H1 (cell line): ENCODE data around the gene MKLN1. TPM values are rescaled to one million over a fixed set of nuclear protein-coding genes. Genes with fewer than 3 reads are reported as not detected.

Experiments
- CTCF ChIA-PET: fragments of 300-600 bp; sonication (Branson Sonifier 250); formaldehyde crosslinking; loops from one replicate; lab custom pipeline; 2021; ENCODE audit not compliant: partially characterized antibody; lab: Charles Lee
- POLR2A ChIA-PET: fragments of 300-600 bp; sonication (Branson Sonifier 250); formaldehyde crosslinking; loops from one replicate; lab custom pipeline; 2021; ENCODE audit warnings: inconsistent platforms; ENCODE audit not compliant: partially characterized antibody; lab: Charles Lee
- DNase-seq, 2 experiments: peaks; one replicate each; pipeline versions ENCODE4 v3.0.0 to v3.0.0-alpha.2; 2010 to 2022; ENCODE audit warnings: low spot score in 2 of 2, low read depth in 1 of 2, mixed read lengths in 1 of 2
- FAIRE-seq: peaks from 2 replicates; lab custom pipeline; 2011; peaks lifted over from hg19 to GRCh38; lab: Jason Lieb, UNC
- H2AFZ ChIP-seq: 2 replicates; pipeline ENCODE4 v1.8.1; 2012; ENCODE audit warnings: low read length, inconsistent platforms
- H2AK5ac ChIP-seq: 2 replicates; pipeline ENCODE4 v1.6.1; 2013; ENCODE audit warnings: low read depth, low read length
- H2BK120ac ChIP-seq: replicated peaks from 2 replicates; pipeline ENCODE3; 2013; ENCODE audit warnings: low read depth, low read length, inconsistent platforms
- H2BK12ac ChIP-seq: 2 replicates; pipeline ENCODE4 v1.6.1; 2013; ENCODE audit warnings: low read depth, low read length
- H2BK15ac ChIP-seq: 2 replicates; pipeline ENCODE4 v1.6.1; 2013; ENCODE audit warnings: low read length
- H2BK20ac ChIP-seq: 2 replicates; pipeline ENCODE4 v1.6.1; 2013; ENCODE audit warnings: low read length
- H2BK5ac ChIP-seq: 2 replicates; pipeline ENCODE4 v1.6.1; 2013; ENCODE audit warnings: low read depth, low read length
- H3K14ac ChIP-seq: 2 replicates; pipeline ENCODE4 v1.6.1; 2013; ENCODE audit warnings: inconsistent platforms; ENCODE audit not compliant: insufficient read length
- H3K18ac ChIP-seq: 2 replicates; pipeline ENCODE4 v1.6.1; 2013; ENCODE audit warnings: low read length; ENCODE audit errors: extremely low read depth
- H3K23ac ChIP-seq: 2 replicates; pipeline ENCODE4 v1.6.1; 2013; ENCODE audit warnings: inconsistent platforms; ENCODE audit not compliant: insufficient read length
- H3K23me2 ChIP-seq: 2 replicates; pipeline ENCODE4 v1.6.1; 2013; ENCODE audit warnings: low read depth, low read length
- H3K27ac ChIP-seq: 2 replicates; pipeline ENCODE4 v1.6.1; 2011; ENCODE audit warnings: low read depth, low read length, inconsistent platforms
- H3K27me3 ChIP-seq, 4 experiments: replicated peaks in 1 of 4; 1 replicate in 1 of 4; 2 replicates in 3 of 4; pipeline versions ENCODE4 v1.6.1 to v1.8.1; 2011 to 2013; ENCODE audit warnings: low read length in 3 of 4, mild to moderate bottlenecking in 3 of 4, inconsistent platforms in 2 of 4, mixed read lengths in 2 of 4, moderate library complexity in 1 of 4; ENCODE audit not compliant: control insufficient read depth in 3 of 4, insufficient read depth in 3 of 4; ENCODE audit errors: extremely low read depth in 1 of 4
- H3K36me3 ChIP-seq, 4 experiments: 2 replicates each; pipeline versions ENCODE4 v1.6.1 to v1.8.1; 2011 to 2013; ENCODE audit warnings: mild to moderate bottlenecking in 4 of 4, low read length in 3 of 4, moderate library complexity in 2 of 4, control low read depth in 1 of 4, inconsistent platforms in 1 of 4; ENCODE audit not compliant: insufficient read depth in 4 of 4, control insufficient read depth in 2 of 4
- H3K4ac ChIP-seq: replicated peaks from 2 replicates; pipeline ENCODE3; 2013; ENCODE audit warnings: low read length, low read depth, mixed read lengths, inconsistent platforms; ENCODE audit not compliant: insufficient read length
- H3K4me1 ChIP-seq, 4 experiments: replicated peaks in 1 of 4; 1 replicate in 1 of 4; 2 replicates in 3 of 4; pipeline versions ENCODE4 v1.6.1 to v1.8.1; 2011 to 2013; ENCODE audit warnings: low read length in 3 of 4, inconsistent platforms in 2 of 4, mixed read lengths in 1 of 4; ENCODE audit not compliant: insufficient read depth in 4 of 4, control insufficient read depth in 3 of 4
- H3K4me2 ChIP-seq, 2 experiments: 2 replicates each; pipeline versions ENCODE4 v1.6.1 to v1.8.1; 2011 to 2013; ENCODE audit warnings: low read depth in 2 of 2, low read length in 2 of 2, control low read depth in 1 of 2, inconsistent platforms in 1 of 2, mild to moderate bottlenecking in 1 of 2; ENCODE audit not compliant: insufficient read depth in 1 of 2
- H3K4me3 ChIP-seq, 4 experiments: fragments of 200-600, 300-600 bp in 1 of 4; sonication (generic), shearing (Covaris generic), sonication (Bioruptor Twin) in 1 of 4; 2 replicates each; pipeline versions ENCODE4 v1.5.1 to v1.8.1; 2011 to 2016; ENCODE audit warnings: low read length in 4 of 4, low read depth in 3 of 4, control low read depth in 2 of 4, inconsistent platforms in 2 of 4, mild to moderate bottlenecking in 2 of 4, mixed read lengths in 1 of 4, moderate library complexity in 1 of 4; ENCODE audit not compliant: insufficient read depth in 2 of 4; ENCODE audit errors: extremely low read depth in 1 of 4
- H3K56ac ChIP-seq: replicated peaks from 2 replicates; pipeline ENCODE3; 2013; ENCODE audit warnings: low read depth, mild to moderate bottlenecking, mixed read lengths, low read length, inconsistent platforms; ENCODE audit not compliant: insufficient read length
- H3K79me1 ChIP-seq: 2 replicates; pipeline ENCODE4 v1.6.1; 2013; ENCODE audit warnings: low read depth, low read length, control low read depth
- H3K79me2 ChIP-seq, 2 experiments: 2 replicates each; pipeline versions ENCODE4 v1.6.1 to v1.8.1; 2012 to 2013; ENCODE audit warnings: low read length in 2 of 2, mild to moderate bottlenecking in 2 of 2, inconsistent platforms in 1 of 2; ENCODE audit not compliant: insufficient read depth in 2 of 2, control insufficient read depth in 1 of 2
- H3K9ac ChIP-seq, 4 experiments: replicated peaks in 1 of 4; 1 replicate in 1 of 4; 2 replicates in 3 of 4; pipeline versions ENCODE4 v1.6.1 to v1.8.1; 2011 to 2013; ENCODE audit warnings: low read depth in 3 of 4, low read length in 3 of 4, control low read depth in 2 of 4, mild to moderate bottlenecking in 2 of 4, moderate library complexity in 2 of 4, inconsistent platforms in 1 of 4; ENCODE audit errors: extremely low read depth in 1 of 4
- H3K9me3 ChIP-seq, 2 experiments: 2 replicates each; pipeline versions ENCODE4 v1.6.1 to v1.8.1; 2012 to 2013; ENCODE audit warnings: mild to moderate bottlenecking in 2 of 2, moderate library complexity in 2 of 2, control low read depth in 1 of 2, inconsistent platforms in 1 of 2, low read depth in 1 of 2, low read length in 1 of 2, mixed read lengths in 1 of 2; ENCODE audit not compliant: insufficient read depth in 2 of 2
- H4K20me1 ChIP-seq, 2 experiments: replicated peaks in 1 of 2; 2 replicates each; pipeline versions ENCODE3 to v1.8.1; 2011 to 2013; ENCODE audit warnings: inconsistent platforms in 2 of 2, low read length in 2 of 2, mild to moderate bottlenecking in 1 of 2; ENCODE audit not compliant: insufficient read depth in 2 of 2, control insufficient read depth in 1 of 2
- H4K5ac ChIP-seq: 2 replicates; pipeline ENCODE4 v1.6.1; 2013; ENCODE audit warnings: low read length, low read depth, mixed read lengths, inconsistent platforms; ENCODE audit not compliant: insufficient read length
- H4K8ac ChIP-seq: 2 replicates; pipeline ENCODE4 v1.8.0; 2013; ENCODE audit warnings: mild to moderate bottlenecking, moderate library complexity, low read length, inconsistent platforms; ENCODE audit not compliant: insufficient read depth; ENCODE audit errors: extremely low read depth
- H4K91ac ChIP-seq: replicated peaks from 2 replicates; pipeline ENCODE3; 2013; ENCODE audit warnings: low read length, mixed read lengths, inconsistent platforms; ENCODE audit not compliant: insufficient read length
- ATF2 ChIP-seq: IDR thresholded peaks from 2 replicates; pipeline ENCODE4 v1.6.1; 2012; ENCODE audit warnings: low read length, inconsistent platforms
- ATF3 ChIP-seq: IDR thresholded peaks from 2 replicates; pipeline ENCODE4 v1.6.1; 2011; ENCODE audit warnings: low read depth, mild to moderate bottlenecking, low read length; ENCODE audit not compliant: insufficient read depth
- EZH2 ChIP-seq: fragments of 200-600 bp; sonication (generic); IDR thresholded peaks from 2 replicates; pipeline ENCODE4 v1.7.1; 2012; ENCODE audit warnings: low read depth, mild to moderate bottlenecking, moderate library complexity, low read length, inconsistent platforms; ENCODE audit not compliant: severe bottlenecking
- PHF8 ChIP-seq: fragments of 200-600 bp; sonication (generic); conservative IDR thresholded peaks from 2 replicates; pipeline ENCODE4 v1.7.1; 2012; ENCODE audit warnings: low read depth, mild to moderate bottlenecking, inconsistent platforms, low read length, moderate library complexity
- POLR2A ChIP-seq, 2 experiments: IDR thresholded peaks; 1 replicate in 1 of 2; 2 replicates in 1 of 2; pipeline ENCODE4 v1.6.1; 2011; ENCODE audit warnings: low read depth in 2 of 2, low read length in 2 of 2, mild to moderate bottlenecking in 2 of 2; ENCODE audit errors: control extremely low read depth in 1 of 2
- POLR2AphosphoS5 ChIP-seq: IDR thresholded peaks from 2 replicates; pipeline ENCODE4 v1.6.1; 2011; ENCODE audit warnings: low read depth, low read length
- RAD21 ChIP-seq, 2 experiments: IDR thresholded peaks in 1 of 2; conservative IDR thresholded peaks in 1 of 2; 2 replicates each; pipeline ENCODE4 v1.6.1; 2011; ENCODE audit warnings: low read depth in 2 of 2, low read length in 2 of 2, improper control_type of control experiment in 1 of 2, inconsistent platforms in 1 of 2, mild to moderate bottlenecking in 1 of 2, moderate library complexity in 1 of 2
- SIN3A ChIP-seq, 2 experiments: IDR thresholded peaks in 1 of 2; conservative IDR thresholded peaks in 1 of 2; 2 replicates each; pipeline ENCODE4 v1.6.1; 2011 to 2012; ENCODE audit warnings: low read length in 2 of 2, improper control_type of control experiment in 1 of 2, low read depth in 1 of 2, mild to moderate bottlenecking in 1 of 2
- TBP ChIP-seq: IDR thresholded peaks from 2 replicates; pipeline ENCODE4 v1.6.1; 2011; ENCODE audit warnings: low read depth, low read length, improper control_type of control experiment
- USF2 ChIP-seq: IDR thresholded peaks from 2 replicates; pipeline ENCODE4 v1.6.1; 2011; ENCODE audit warnings: low read length, improper control_type of control experiment
- WGBS, 2 experiments: shearing (Covaris generic) in 1 of 2; methylation state at CpG; one replicate each; pipeline versions ENCODE4 v1.1.6 to v1.1.7; 2013 to 2015; ENCODE audit warnings: low lambda C conversion rate in 2 of 2, mixed read lengths in 2 of 2, inconsistent platforms in 1 of 2, low coverage in 1 of 2, missing lambda C conversion rate in 1 of 2; ENCODE audit not compliant: insufficient replicate concordance in 2 of 2, insufficient coverage in 1 of 2, insufficient read length in 1 of 2; ENCODE audit errors: extremely low coverage in 1 of 2, missing lambda C conversion rate in 1 of 2; 5-methylcytosine and 5-hydroxymethylcytosine counted together
- polyA plus RNA-seq, 7 experiments: library from polyadenylated mRNA; depleted of rRNA in 3 of 7; stranded (reverse) in 5 of 7; unstranded in 2 of 7; fragments of >200 nt in 5 of 7; fragments of 200-250 nt in 2 of 7; gene quantifications; 1 replicate in 5 of 7; 2 replicates in 1 of 7; 4 replicates in 1 of 7; pipeline versions ENCODE4 v1.2.1 to v1.2.3, GENCODE V29; 2011 to 2013; ENCODE audit warnings: missing spikeins in 2 of 7, mixed read lengths in 2 of 7
- total RNA-seq: library from RNA; stranded (reverse); fragmentation: NEBNext Ultra II Directional; extraction: Animal tissue kit (Norgen Biotek cat#: 25700); gene quantifications from 2 replicates; pipeline ENCODE4 v1.2.1, GENCODE V29; 2021

MKLN1 gene
- total and polyA plus RNA-seq, 2 of the 8 experiments (the other 6 are each of a cell fraction or from before 2014, with no cell fraction given) = 22.3 to 50.9 TPM

- Histone ChIP-seq H3K23ac (no peak overlapping the region), H2AFZ (no peak overlapping the region), H3K4ac (no peak overlapping the region), H4K91ac (no peak overlapping the region), H4K8ac (no peak overlapping the region), H3K36me3 (peaks cover 0 to 12% (median 0%) of the 10 kb centered on the region in 4 experiments; a peak in 2 of 8 replicates), H3K79me1 (no peaks in the 10 kb centered on the region), H3K14ac (no peak overlapping the region), H4K5ac (no peak overlapping the region), H4K20me1 (no peaks in the 10 kb centered on the region), H2AK5ac (no peak overlapping the region), H2BK12ac (no peak overlapping the region), H3K18ac (no peak overlapping the region), H3K4me3 (no peak overlapping the region), H2BK5ac (no peak overlapping the region), H2BK20ac (no peak overlapping the region), H3K4me1 (peaks cover 0 to 8% (median 2%) of the 10 kb centered on the region in 4 experiments; a peak in 2 of 7 replicates), H3K56ac (no peak overlapping the region), H3K27me3 (no peaks in the 10 kb centered on the region), H2BK15ac (no peak overlapping the region), H3K4me2 (no peak overlapping the region), H3K9ac (no peak overlapping the region), H3K9me3 (no peaks in the 10 kb centered on the region), H3K79me2 (0 out of 4 replicates have a peak, but pooled peaks cover 0 to 5% of the 10 kb centered on the region in 2 experiments), H3K27ac (no peak overlapping the region), H2BK120ac (no peak overlapping the region), H3K23me2 (no peaks in the 10 kb centered on the region)
- WGBS, 2 experiments = 100% methylated on average over 3 of the region's 3 CpGs; no CpG with 5 or more reads in 1 of the 2 experiments
- CTCF ChIA-PET = interaction anchor here (0.6 to 2.4 kb wide), 3 partner anchors 11 to 70 kb away, joined by 3 to 9 read pairs (median 3); no protein-coding TSS in a partner anchor
- POLR2A ChIA-PET = no interaction called here
- FAIRE-seq = no peak
- DNase-seq = no peak
- TF ChIP-seq SIN3A (conservative IDR thresholded peaks at IDR 0.05 in 1 of 2, IDR thresholded peaks at IDR 0.05 in 1 of 2; ENCODE audit: low read depth in 1 of 2, low read length in 2 of 2) (no peak), RAD21 (IDR thresholded peaks at IDR 0.05 in 1 of 2, conservative IDR thresholded peaks at IDR 0.05 in 1 of 2; ENCODE audit: low read depth in 2 of 2, low read length in 2 of 2) (no peak), TBP (no peak), EZH2 (no peak), USF2 (no peak), POLR2AphosphoS5 (no peak), ATF2 (no peak), POLR2A (IDR thresholded peaks at IDR 0.05; ENCODE audit: control extremely low read depth in 1 of 2, low read depth in 2 of 2, low read length in 2 of 2) (no peak), ATF3 (no peak), PHF8 (no peak)
Measured at GRCh38 chr7:131412031-131412430, 84.4 kb downstream of the MKLN1 start.
